ENCODE data around the gene PCNX4. TPM values are rescaled to one million over a fixed set of nuclear protein-coding genes. Genes with fewer than 3 reads are reported as not detected.

The PCNX4 gene
- total RNA-seq, 1 donor: 101 TPM

DNA sequence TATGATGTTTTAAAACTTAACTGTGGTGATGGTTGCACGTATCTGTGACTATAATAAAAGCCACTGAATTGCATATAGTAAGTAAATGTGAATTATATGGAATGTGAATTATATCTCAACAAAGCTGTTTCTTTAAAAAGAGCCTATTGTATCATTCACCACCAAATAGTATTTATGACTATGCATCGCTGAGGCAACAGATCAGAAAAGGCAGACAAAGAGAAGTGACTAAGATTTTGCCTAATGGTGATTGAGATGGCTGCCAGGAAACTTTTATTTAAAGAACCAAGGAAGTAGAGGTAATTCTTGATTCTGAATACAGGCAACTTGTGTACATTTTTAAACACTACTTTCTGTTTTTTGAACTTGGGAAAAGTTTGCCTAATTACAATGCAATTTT, 41.8 kb downstream of the PCNX4 start:
- no peaks in the 10 kb centered on the region for H4K20me1 ChIP-seq (ENCODE audit: insufficient read depth, low read length)
- H3K27me3 ChIP-seq (ENCODE audit: insufficient read depth, low read length): no peaks in the 10 kb centered on the region
- no peaks in the 10 kb centered on the region for H3K79me2 ChIP-seq (ENCODE audit: insufficient read depth, low read length)
- H2AFZ ChIP-seq (ENCODE audit: low read length): no peak overlapping the region
- H3K27ac ChIP-seq (ENCODE audit: low read depth, low read length): no peak overlapping the region
- no peaks in the 10 kb centered on the region for H3K4me1 ChIP-seq (ENCODE audit: insufficient read depth, low read length)
- DNase-seq (ENCODE audit: insufficient read length, low spot score, missing footprints): no peak
- no peak overlapping the region for H3K4me3 ChIP-seq (ENCODE audit: insufficient read depth, low read length)
- no peaks in the 10 kb centered on the region for H3K9me3 ChIP-seq (ENCODE audit: low read depth, low read length)
- TF ChIP-seq CTCF (IDR thresholded peaks at IDR 0.05; ENCODE audit: extremely low read depth, low read depth, low read length): no peak
- peaks cover 5% of the 10 kb centered on the region for H3K36me3 ChIP-seq (ENCODE audit: insufficient read depth, low read length)
- H3K4me2 ChIP-seq (ENCODE audit: insufficient read depth, low read length): no peak overlapping the region

- Histone ChIP-seq H2AFZ (ENCODE audit: low read length) (no peak overlapping the region), H3K27me3 (ENCODE audit: insufficient read depth, low read length) (no peaks in the 10 kb centered on the region), H3K79me2 (ENCODE audit: insufficient read depth, low read length) (no peaks in the 10 kb centered on the region), H3K4me2 (ENCODE audit: insufficient read depth, low read length) (no peak overlapping the region), H3K4me1 (ENCODE audit: insufficient read depth, low read length) (no peaks in the 10 kb centered on the region), H3K9me3 (ENCODE audit: low read depth, low read length) (no peaks in the 10 kb centered on the region), H4K20me1 (ENCODE audit: insufficient read depth, low read length) (no peaks in the 10 kb centered on the region), H3K36me3 (ENCODE audit: insufficient read depth, low read length) (peaks cover 5% of the 10 kb centered on the region), H3K4me3 (ENCODE audit: insufficient read depth, low read length) (no peak overlapping the region), H3K27ac (ENCODE audit: low read depth, low read length) (no peak overlapping the region)
- no peak for TF ChIP-seq CTCF (IDR thresholded peaks at IDR 0.05; ENCODE audit: extremely low read depth, low read depth, low read length)
- DNase-seq (ENCODE audit: insufficient read length, low spot score, missing footprints): peak; percentile 17
These were observed 43.0 kb downstream of the PCNX4 start for GRCh38 chr14:60134702-60135101.

- Histone ChIP-seq H3K4me1 (ENCODE audit: insufficient read depth, low read length) (peaks cover 10% of the 10 kb centered on the region), H3K4me3 (ENCODE audit: insufficient read depth, low read length) (no peak overlapping the region), H3K27me3 (ENCODE audit: insufficient read depth, low read length) (no peaks in the 10 kb centered on the region), H2AFZ (ENCODE audit: low read length) (no peak overlapping the region), H3K27ac (ENCODE audit: low read depth, low read length) (peak overlapping the region; percentile 74), H3K4me2 (ENCODE audit: insufficient read depth, low read length) (peak overlapping the region; percentile 15), H3K79me2 (ENCODE audit: insufficient read depth, low read length) (peaks cover 10% of the 10 kb centered on the region), H3K36me3 (ENCODE audit: insufficient read depth, low read length) (peaks cover 21% of the 10 kb centered on the region), H3K9me3 (ENCODE audit: low read depth, low read length) (no peaks in the 10 kb centered on the region), H4K20me1 (ENCODE audit: insufficient read depth, low read length) (no peaks in the 10 kb centered on the region)
- no peak for TF ChIP-seq CTCF (IDR thresholded peaks at IDR 0.05; ENCODE audit: extremely low read depth, low read depth, low read length)
- peak; percentile 84 for DNase-seq (ENCODE audit: insufficient read length, low spot score, missing footprints)
These were observed 60.0 kb downstream of the PCNX4 start for GRCh38 chr14:60151715-60152114.

GRCh38 chr14:60153991-60154390, 62.3 kb downstream of the PCNX4 start:
- Histone ChIP-seq H3K4me3 (ENCODE audit: insufficient read depth, low read length) (no peak overlapping the region), H2AFZ (ENCODE audit: low read length) (no peak overlapping the region), H3K4me1 (ENCODE audit: insufficient read depth, low read length) (peaks cover 10% of the 10 kb centered on the region), H3K27me3 (ENCODE audit: insufficient read depth, low read length) (no peaks in the 10 kb centered on the region), H3K36me3 (ENCODE audit: insufficient read depth, low read length) (peaks cover 21% of the 10 kb centered on the region), H3K4me2 (ENCODE audit: insufficient read depth, low read length) (no peak overlapping the region), H4K20me1 (ENCODE audit: insufficient read depth, low read length) (no peaks in the 10 kb centered on the region), H3K79me2 (ENCODE audit: insufficient read depth, low read length) (peaks cover 17% of the 10 kb centered on the region), H3K27ac (ENCODE audit: low read depth, low read length) (no peak overlapping the region), H3K9me3 (ENCODE audit: low read depth, low read length) (no peaks in the 10 kb centered on the region)
- no peak for TF ChIP-seq CTCF (IDR thresholded peaks at IDR 0.05; ENCODE audit: extremely low read depth, low read depth, low read length)
- no peak for DNase-seq (ENCODE audit: insufficient read length, low spot score, missing footprints)

All from osteoblast (primary cell).